NCI-H2171 treated with DMSO at 0.1 percent for 48 hours (cell line): ENCODE results near the gene FRG2C.
"Not testable (repeated sequence)": the region's sequence is repeated elsewhere in the genome, so short reads cannot be mapped to it uniquely, and the experiment has no call there.

ENCODE experiments used
- DNase-seq: peaks from one replicate; lab custom pipeline; 2025; lab: John Stamatoyannopoulos, UW

The FRG2C gene

DNA sequence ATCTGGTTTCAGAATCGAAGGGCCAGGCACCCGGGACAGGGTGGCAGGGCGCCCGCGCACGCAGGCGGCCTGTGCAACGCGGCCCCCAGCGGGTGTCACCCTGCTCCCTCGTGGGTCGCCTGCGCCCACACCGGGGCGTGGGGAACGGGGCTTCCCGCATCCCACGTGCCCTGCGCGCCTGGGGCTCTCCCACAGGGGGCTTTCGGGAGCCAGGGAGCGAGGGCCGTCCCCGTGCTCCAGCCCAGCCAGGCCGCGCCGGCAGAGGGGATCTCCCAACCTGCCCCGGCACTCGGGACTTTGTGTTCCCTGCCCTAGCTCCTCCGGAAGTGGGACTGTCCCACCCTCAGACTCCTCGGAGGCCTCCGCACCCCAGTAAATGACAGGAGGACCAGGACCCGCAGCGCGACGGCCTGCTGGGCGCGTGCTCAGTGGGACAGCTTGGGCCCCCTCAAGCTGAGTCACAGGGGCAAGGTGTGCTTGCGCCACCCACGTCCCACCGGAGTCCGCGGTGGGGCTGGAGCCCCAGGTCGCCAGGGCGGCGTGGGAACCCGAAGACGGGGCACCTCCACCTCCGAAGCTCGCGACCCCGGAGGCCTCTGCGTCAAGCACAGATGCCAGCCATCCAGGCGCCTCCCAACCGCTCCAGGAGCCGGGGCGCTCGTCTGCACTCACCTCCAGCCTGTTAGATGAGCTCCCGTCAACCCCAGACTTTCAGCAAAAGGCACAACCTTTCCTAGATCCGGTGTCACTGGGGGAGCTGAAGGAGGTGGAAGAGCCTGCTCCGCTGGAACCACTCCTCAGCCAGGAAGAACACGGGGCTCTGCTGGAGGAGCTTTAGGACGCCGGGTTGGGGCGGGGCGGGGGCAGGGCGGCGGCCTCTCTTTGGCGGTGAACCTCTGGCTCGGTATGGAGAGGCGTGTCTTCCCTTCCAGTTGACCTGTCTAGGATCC is 5.5 kb downstream of the FRG2C start:
- DNase-seq, result not testable (repeated sequence)

DNA sequence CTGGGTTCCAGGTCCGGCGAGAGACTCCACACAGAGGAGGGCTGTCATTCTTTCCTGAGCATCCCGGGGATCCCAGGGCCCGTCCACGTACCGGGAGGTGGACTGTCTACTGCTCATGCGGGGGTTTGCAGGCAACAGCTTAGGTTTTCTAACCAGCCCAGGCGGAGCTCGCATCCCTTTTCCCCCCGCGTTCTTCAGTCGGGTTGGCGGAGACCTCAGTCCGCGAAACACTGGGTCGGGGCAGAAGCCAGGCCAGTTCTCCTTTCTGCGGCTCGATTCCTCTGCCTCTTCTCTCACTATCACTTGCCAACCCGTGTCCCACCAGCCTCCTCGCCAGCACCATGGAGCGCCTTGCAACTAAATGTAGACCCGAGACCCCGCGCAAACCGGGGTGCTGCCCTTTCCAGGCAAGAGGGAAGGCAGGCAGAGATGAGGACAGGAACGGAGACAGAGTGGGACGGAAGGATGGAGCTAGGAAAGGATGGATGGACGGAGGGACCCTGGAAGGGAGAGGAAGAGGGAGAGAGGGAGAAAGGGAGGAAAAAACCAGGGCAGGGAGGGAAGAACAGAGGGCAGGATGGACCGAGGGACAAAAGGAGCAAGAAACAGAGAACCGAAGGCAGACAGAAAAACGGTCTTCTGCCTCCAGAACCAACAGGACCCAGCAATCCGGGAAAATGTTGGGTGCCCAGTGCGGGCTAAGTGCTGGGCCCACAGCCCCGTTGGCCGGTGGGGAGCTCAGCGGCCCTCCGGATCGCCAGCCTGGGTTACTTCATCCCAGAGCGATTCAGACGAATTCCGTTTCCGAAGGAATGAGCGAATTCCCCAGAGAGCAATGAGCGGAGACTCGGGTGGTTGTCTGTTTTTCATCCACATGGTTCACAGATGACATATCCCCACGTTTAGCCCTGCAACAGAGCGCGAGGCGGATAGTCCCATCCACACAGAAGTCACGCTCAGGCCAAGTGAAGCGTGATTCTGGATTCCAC is 6.5 kb downstream of the FRG2C start:
- not testable (repeated sequence) for DNase-seq

DNA sequence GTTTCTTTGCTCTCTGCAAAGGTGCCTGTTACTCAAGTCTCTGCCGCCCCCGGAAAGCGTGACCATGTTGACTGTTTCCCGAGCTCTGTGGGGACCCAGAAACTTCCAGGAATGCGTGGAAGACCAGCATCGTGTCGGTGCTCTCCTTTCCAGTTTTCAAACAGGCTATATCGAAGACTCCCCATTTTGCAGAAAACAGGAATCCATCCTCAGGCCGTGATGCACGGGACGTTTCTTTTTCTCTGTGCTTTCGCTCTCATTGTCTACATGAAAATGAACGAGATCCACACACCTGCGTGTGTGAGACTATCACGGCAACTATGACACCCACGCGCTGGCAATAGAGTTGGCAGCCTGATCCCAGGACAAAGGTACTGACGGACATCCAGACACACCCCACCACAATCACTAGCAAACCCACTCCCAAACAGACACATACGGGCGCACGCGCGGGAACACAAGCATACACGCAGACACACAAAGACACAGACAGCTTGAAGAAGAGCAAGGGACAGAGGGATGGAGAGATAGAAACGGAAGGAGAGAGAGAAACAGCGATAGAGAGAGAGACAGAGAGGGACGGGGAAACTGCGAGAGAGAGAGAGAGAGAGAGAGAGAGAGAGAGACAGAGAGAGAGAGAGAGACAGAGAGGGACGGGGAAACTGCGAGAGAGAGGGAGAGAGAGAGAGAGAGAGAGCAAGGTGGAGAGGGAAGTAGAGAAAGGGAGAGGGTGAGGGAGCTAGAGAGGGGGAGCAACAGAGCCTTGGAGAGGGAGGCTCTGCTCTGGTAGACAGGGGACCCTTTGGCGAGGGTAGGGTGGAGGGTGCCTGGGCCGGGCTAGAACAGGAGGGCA is 7.4 kb downstream of the FRG2C start:
- DNase-seq, result not testable (repeated sequence)

DNA sequence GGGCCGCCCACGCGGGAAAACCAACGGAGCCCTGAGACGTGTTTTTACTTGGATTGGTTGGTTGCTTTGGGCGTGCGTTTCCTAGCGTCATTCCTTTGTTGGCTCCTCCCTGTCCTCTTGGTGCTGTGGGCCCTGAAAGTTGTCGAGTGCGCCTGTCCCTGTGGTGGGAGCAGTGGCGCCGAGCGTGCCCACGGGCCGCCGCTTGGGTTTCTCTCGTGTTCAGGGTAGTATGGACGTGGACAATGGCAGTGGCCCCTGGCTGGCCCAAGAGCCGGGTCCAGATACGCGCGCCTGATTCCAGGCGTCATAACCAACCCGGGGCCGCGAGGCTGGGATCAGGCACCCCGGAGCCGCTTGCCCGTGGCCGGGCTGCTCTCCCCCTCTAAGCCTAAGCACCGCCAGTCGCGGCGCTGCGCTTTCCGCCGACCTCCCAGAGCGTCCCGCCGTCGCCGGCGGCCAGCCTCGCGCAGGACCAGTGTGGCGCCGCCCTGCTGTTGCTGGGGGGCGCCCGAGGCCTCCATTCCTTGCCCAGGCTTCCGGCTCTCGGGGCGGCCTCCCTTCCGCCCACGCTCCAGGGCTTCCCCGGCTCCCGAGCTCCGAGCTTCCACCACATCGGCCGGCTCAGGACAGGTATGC is 8.1 kb downstream of the FRG2C start:
- DNase-seq, result not testable (repeated sequence)

DNA sequence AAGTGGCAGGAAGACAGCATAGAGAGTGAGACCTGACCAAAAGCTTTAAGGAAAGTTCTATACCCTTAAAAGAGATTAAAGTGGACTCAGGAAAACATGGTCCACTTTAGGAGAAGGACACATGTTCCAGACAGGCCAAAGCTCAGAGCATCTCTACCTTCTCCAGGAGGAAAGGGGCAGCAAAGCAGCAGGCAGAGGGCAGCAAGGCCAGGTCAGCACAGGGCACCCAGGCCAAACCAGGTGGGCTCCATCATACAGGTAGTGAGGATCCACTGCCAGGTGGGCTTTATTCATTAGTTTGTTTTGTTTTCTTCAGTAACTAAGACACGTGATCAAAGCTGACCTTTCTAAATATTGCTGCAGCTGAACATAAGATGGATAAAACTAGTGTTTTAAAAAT is 19.8 kb downstream of the FRG2C start:
- DNase-seq, result not testable (repeated sequence)

DNA sequence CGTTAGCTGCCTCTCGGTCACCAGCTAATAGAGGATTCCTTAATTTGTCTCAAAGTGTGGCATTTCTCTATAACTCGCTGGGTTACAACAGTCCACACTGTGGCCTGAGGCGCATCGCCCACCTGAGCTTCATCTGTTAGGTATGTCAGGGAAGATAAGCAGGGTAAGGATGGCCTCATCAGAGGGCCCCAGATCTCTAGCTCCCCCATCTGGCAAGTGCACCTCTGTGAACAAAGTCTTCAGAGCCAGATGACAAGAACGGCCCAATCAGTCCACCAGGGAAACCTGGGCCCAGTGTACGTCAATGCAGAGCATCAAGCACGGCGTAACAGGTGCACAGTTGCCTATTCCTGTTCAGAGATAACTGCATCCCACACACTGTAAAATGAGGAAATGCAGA is 23.2 kb downstream of the FRG2C start:
- no peak for DNase-seq

DNA sequence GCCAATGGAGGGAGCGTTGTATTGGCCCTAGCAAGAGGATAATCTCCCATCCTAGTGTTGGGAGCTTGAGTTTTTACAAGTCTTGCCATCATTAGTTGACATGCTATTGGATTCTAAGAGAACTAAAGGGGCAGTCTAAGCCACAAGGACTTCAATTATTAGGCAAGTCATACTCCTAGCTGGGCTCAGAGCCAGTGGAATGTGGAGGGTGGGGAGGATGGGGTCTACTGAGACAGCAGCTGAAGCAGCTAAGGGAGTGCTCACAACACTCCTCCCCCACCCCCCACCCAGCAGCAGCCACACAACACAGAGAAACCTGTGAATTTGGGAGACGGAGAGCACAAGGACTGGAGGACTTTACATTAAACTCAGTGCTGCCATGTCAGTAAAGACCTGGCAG is 27.9 kb downstream of the FRG2C start:
- no peak for DNase-seq
